GM19324 (cell line): ENCODE data around the gene SETDB2.
A peak's percentile ranks its signal among the peaks of the same experiment; 100 is the strongest.
"Not testable (repeated sequence)": the region's sequence is repeated elsewhere in the genome, so short reads cannot be mapped to it uniquely, and the experiment has no call there.

Source experiments
- ATAC-seq: cut with Tn5 transposase; IDR thresholded peaks from one replicate; pipeline ENCODE4 v1.9.1; 2021; ENCODE audit warnings: mild to moderate bottlenecking, moderate library complexity; ENCODE audit not compliant: unreplicated experiment, low FRiP score

SETDB2 gene

GRCh38 chr13:49464085-49464484 is 20.0 kb downstream of the SETDB2 start:
- no peak for ATAC-seq

GRCh38 chr13:49464621-49465325 is 20.7 kb downstream of the SETDB2 start:
- no peak for ATAC-seq

- ATAC-seq = no peak
Measured at GRCh38 chr13:49466292-49466838, 22.3 kb downstream of the SETDB2 start.

GRCh38 chr13:49472186-49472585 is 28.1 kb downstream of the SETDB2 start:
- no peak for ATAC-seq

- no peak for ATAC-seq
Measured at GRCh38 chr13:49476529-49476928, 32.5 kb downstream of the SETDB2 start.

- ATAC-seq = no peak
Measured at GRCh38 chr13:49481788-49482187, 37.7 kb downstream of the SETDB2 start.

- ATAC-seq = no peak
Measured at GRCh38 chr13:49488563-49488962, 44.5 kb downstream of the SETDB2 start.

- ATAC-seq = no peak
Measured at GRCh38 chr13:49494645-49495044, 50.6 kb downstream of the SETDB2 start.

- ATAC-seq = peak; percentile 77
Measured at GRCh38 chr13:49495783-49496762, 52.0 kb downstream of the SETDB2 start, which contains the start of gene PHF11. TSS of gene PHF11 (plus strand) at chr13:49495953. CDS start at chr13:49496002, 49 bp downstream.

GRCh38 chr13:49496837-49497236 is 52.8 kb downstream of the SETDB2 start:
- ATAC-seq = not testable (repeated sequence)

GRCh38 chr13:49497272-49497671 is 53.2 kb downstream of the SETDB2 start:
- ATAC-seq = no peak

GRCh38 chr13:49498206-49498605 is 54.1 kb downstream of the SETDB2 start:
- no peak for ATAC-seq

- ATAC-seq = no peak
Measured at GRCh38 chr13:49499889-49500660, 56.0 kb downstream of the SETDB2 start.

- no peak for ATAC-seq
Measured at GRCh38 chr13:49502954-49503353, 58.9 kb downstream of the SETDB2 start.

- ATAC-seq = no peak
Measured at GRCh38 chr13:49503951-49504350, 59.9 kb downstream of the SETDB2 start.

GRCh38 chr13:49512578-49512977 is 68.5 kb downstream of the SETDB2 start:
- ATAC-seq = no peak

GRCh38 chr13:49516467-49516866 is 72.4 kb downstream of the SETDB2 start:
- ATAC-seq = no peak

GRCh38 chr13:49517461-49517860 is 73.4 kb downstream of the SETDB2 start:
- no peak for ATAC-seq

GRCh38 chr13:49521224-49521623 is 77.2 kb downstream of the SETDB2 start:
- no peak for ATAC-seq

GRCh38 chr13:49524740-49525501 is 80.8 kb downstream of the SETDB2 start:
- ATAC-seq = no peak
